H1 (cell line): ENCODE measurements around the gene PNLIPRP1. TPM values are rescaled to one million over a fixed set of nuclear protein-coding genes. Genes with fewer than 3 reads are reported as not detected.

Experiments used
- CHD7 ChIP-seq: fragments of 300-600 bp; sonication (generic); IDR thresholded peaks from 2 replicates; pipeline ENCODE4 v1.7.1; 2012; ENCODE audit warnings: low read length, moderate library complexity, mild to moderate bottlenecking, inconsistent platforms; ENCODE audit not compliant: insufficient replicate concordance
- CREB1 ChIP-seq: IDR thresholded peaks from 2 replicates; pipeline ENCODE4 v1.6.1; 2012; ENCODE audit warnings: inconsistent platforms
- CTCF ChIP-seq, 3 experiments: IDR thresholded peaks; 1 replicate in 2 of 3; 2 replicates in 1 of 3; pipeline versions ENCODE4 v1.5.1 to v1.6.1; 2011; ENCODE audit warnings: low read length in 3 of 3, mild to moderate bottlenecking in 3 of 3, inconsistent platforms in 2 of 3, low read depth in 1 of 3, moderate library complexity in 1 of 3; ENCODE audit not compliant: insufficient read depth in 1 of 3; ENCODE audit errors: control extremely low read depth in 1 of 3
- E2F6 ChIP-seq: IDR thresholded peaks from 2 replicates; pipeline ENCODE4 v1.6.1; 2012; ENCODE audit warnings: inconsistent platforms
- KDM1A ChIP-seq: fragments of 200-600, 300-600 bp; sonication (generic); IDR thresholded peaks from 2 replicates; pipeline ENCODE4 v1.7.1; 2016; ENCODE audit warnings: mild to moderate bottlenecking, low read length, borderline replicate concordance
- RAD21 ChIP-seq, 2 experiments: IDR thresholded peaks in 1 of 2; conservative IDR thresholded peaks in 1 of 2; 2 replicates each; pipeline ENCODE4 v1.6.1; 2011; ENCODE audit warnings: low read depth in 2 of 2, low read length in 2 of 2, improper control_type of control experiment in 1 of 2, inconsistent platforms in 1 of 2, mild to moderate bottlenecking in 1 of 2, moderate library complexity in 1 of 2
- SP2 ChIP-seq: IDR thresholded peaks from 2 replicates; pipeline ENCODE4 v1.6.1; 2012; ENCODE audit warnings: mild to moderate bottlenecking, low read length, inconsistent platforms
- polyA plus RNA-seq, 7 experiments: library from polyadenylated mRNA; depleted of rRNA in 3 of 7; stranded (reverse) in 5 of 7; unstranded in 2 of 7; fragments of >200 nt in 5 of 7; fragments of 200-250 nt in 2 of 7; gene quantifications; 1 replicate in 5 of 7; 2 replicates in 1 of 7; 4 replicates in 1 of 7; pipeline versions ENCODE4 v1.2.1 to v1.2.3, GENCODE V29; 2011 to 2013; ENCODE audit warnings: missing spikeins in 2 of 7, mixed read lengths in 2 of 7
- total RNA-seq: library from RNA; stranded (reverse); fragmentation: NEBNext Ultra II Directional; extraction: Animal tissue kit (Norgen Biotek cat#: 25700); gene quantifications from 2 replicates; pipeline ENCODE4 v1.2.1, GENCODE V29; 2021

Gene PNLIPRP1
- total and polyA plus RNA-seq, 2 of the 8 experiments (the other 6 are each of a cell fraction or from before 2014, with no cell fraction given) = not detected

GRCh38 chr10:116627386-116627933 is 36.7 kb downstream of the PNLIPRP1 start (continued):
- TF ChIP-seq CHD7 (no peak), RAD21 (IDR thresholded peaks at IDR 0.05 in 1 of 2, conservative IDR thresholded peaks at IDR 0.05 in 1 of 2; ENCODE audit: low read depth in 2 of 2, low read length in 2 of 2) (peak; percentile 80 to 90), E2F6 (0 out of 2 replicates have a peak, but pooled peaks have one; percentile 19), KDM1A (no peak), CREB1 (no peak), CTCF (IDR thresholded peaks at IDR 0.05; ENCODE audit: control extremely low read depth in 1 of 3, insufficient read depth in 1 of 3, low read depth in 1 of 3, low read length in 3 of 3) (peak; percentile 70 to 93 (median 92)), SP2 (no peak)
